Measurements from ENCODE around the gene MTUS2.

The MTUS2 gene

GRCh38 chr13:29266261-29266660 is 446.1 kb downstream of the MTUS2 start:
- DNase-seq = no peak

- no peak for DNase-seq
Measured at GRCh38 chr13:29266756-29267733, 446.9 kb downstream of the MTUS2 start.

- DNase-seq = no peak
Measured at GRCh38 chr13:29270271-29270985, 450.3 kb downstream of the MTUS2 start.

GRCh38 chr13:29271606-29272005 is 451.5 kb downstream of the MTUS2 start:
- DNase-seq = no peak

- DNase-seq = no peak
Measured at GRCh38 chr13:29279356-29280254, 459.5 kb downstream of the MTUS2 start.

- DNase-seq = no peak
Measured at GRCh38 chr13:29281932-29282495, 461.9 kb downstream of the MTUS2 start.

- no peak for DNase-seq
Measured at GRCh38 chr13:29284726-29285125, 464.6 kb downstream of the MTUS2 start.

GRCh38 chr13:29287237-29287636 is 467.1 kb downstream of the MTUS2 start:
- DNase-seq = no peak

- DNase-seq = no peak
Measured at GRCh38 chr13:29292045-29292444, 471.9 kb downstream of the MTUS2 start.

- DNase-seq = no peak
Measured at GRCh38 chr13:29294821-29295220, 474.7 kb downstream of the MTUS2 start.

GRCh38 chr13:29301027-29301426 is 480.9 kb downstream of the MTUS2 start:
- DNase-seq = no peak

GRCh38 chr13:29304148-29304547 is 484.0 kb downstream of the MTUS2 start:
- no peak for DNase-seq

- DNase-seq = no peak
Measured at GRCh38 chr13:29310806-29311205, 490.7 kb downstream of the MTUS2 start.

- no peak for DNase-seq
Measured at GRCh38 chr13:29315847-29316246, 495.7 kb downstream of the MTUS2 start.

GRCh38 chr13:29317828-29318227 is 497.7 kb downstream of the MTUS2 start:
- DNase-seq = no peak

GRCh38 chr13:29318741-29319140 is 498.6 kb downstream of the MTUS2 start:
- no peak for DNase-seq

GRCh38 chr13:29319451-29319850 is 499.3 kb downstream of the MTUS2 start:
- no peak for DNase-seq

GRCh38 chr13:29323954-29324353 is 503.8 kb downstream of the MTUS2 start:
- no peak for DNase-seq

- no peak for DNase-seq
Measured at GRCh38 chr13:29324601-29325000, 504.5 kb downstream of the MTUS2 start.

- no peak for DNase-seq
Measured at GRCh38 chr13:29328501-29328900, 508.4 kb downstream of the MTUS2 start.

- no peak for DNase-seq
Measured at GRCh38 chr13:29336356-29336755, 516.2 kb downstream of the MTUS2 start.
